Tibial nerve (tissue), 4 donors: Measurements from ENCODE around the gene APP. TPM values are rescaled to one million over a fixed set of nuclear protein-coding genes. Genes with fewer than 3 reads are reported as not detected.

ENCODE experiments used
- DNase-seq, 2 donors: peaks; one replicate each; pipeline ENCODE4 v3.0.0-alpha.2; 2019; ENCODE audit warnings: low spot score in 2 of 2
- H3K27ac ChIP-seq, 4 donors: fragments of 200-600 bp; sonication (generic) in 3 of 4; one replicate each; pipeline ENCODE4 v1.5.1; 2017 to 2019; ENCODE audit warnings: mild to moderate bottlenecking in 1 of 4
- H3K27me3 ChIP-seq, 2 donors: fragments of 200-600 bp; sonication (generic) in 1 of 2; one replicate each; pipeline versions ENCODE4 v1.5.1 to v1.6.0; 2017 to 2019
- H3K36me3 ChIP-seq, 3 donors: fragments of 200-600 bp; sonication (generic); one replicate each; pipeline ENCODE4 v1.5.1; 2018 to 2019
- H3K4me1 ChIP-seq, 4 donors: fragments of 200-600 bp; sonication (generic) in 3 of 4; one replicate each; pipeline ENCODE4 v1.5.1; 2017 to 2019
- H3K4me3 ChIP-seq, 4 donors: fragments of 200-600 bp; sonication (generic) in 3 of 4; one replicate each; pipeline ENCODE4 v1.5.1; 2017 to 2019; ENCODE audit warnings: mild to moderate bottlenecking in 1 of 4, moderate library complexity in 1 of 4
- H3K9me3 ChIP-seq, 4 donors: fragments of 200-600 bp; sonication (generic) in 3 of 4; one replicate each; pipeline ENCODE4 v1.5.1; 2017 to 2019
- CTCF ChIP-seq, 5 experiments: fragments of 200-600 bp in 3 of 5; fragments of 450-650 bp in 2 of 5; sonication (generic) in 3 of 5; IDR thresholded peaks; one replicate each; pipeline ENCODE4 v1.5.1; 2016 to 2019; ENCODE audit warnings: antibody characterized with exemption in 5 of 5, mild to moderate bottlenecking in 3 of 5, moderate library complexity in 2 of 5
- EP300 ChIP-seq, 2 donors: sonication (generic); formaldehyde crosslinking; IDR thresholded peaks; one replicate each; pipeline ENCODE4 v1.6.1; 2017; ENCODE audit warnings: antibody characterized with exemption in 2 of 2, mild to moderate bottlenecking in 1 of 2
- POLR2A ChIP-seq, 2 donors: fragments of 450-650 bp; IDR thresholded peaks; one replicate each; pipeline ENCODE4 v1.6.1; 2017; ENCODE audit warnings: antibody characterized with exemption in 2 of 2, mild to moderate bottlenecking in 2 of 2, moderate library complexity in 2 of 2
- WGBS, 2 donors: methylation state at CpG; one replicate each; pipeline ENCODE4 v1.1.5; 2018; 5-methylcytosine and 5-hydroxymethylcytosine counted together
- total RNA-seq, 4 donors: library from RNA; depleted of rRNA; stranded (reverse); fragments of >200 nt; gene quantifications; one replicate each; pipeline ENCODE4 v1.1.0, GENCODE V29; 2016

The APP gene
- total RNA-seq, 4 donors from 2014 or later = 271 to 327 (median 293) TPM

- no peak for DNase-seq
- Histone ChIP-seq H3K27ac (no peak overlapping the region), H3K27me3 (no peaks in the 10 kb centered on the region), H3K4me3 (no peak overlapping the region), H3K4me1 (peaks cover 0 to 2% (median 0%) of the 10 kb centered on the region in 4 donors), H3K36me3 (peaks cover 0 to 53% (median 0%) of the 10 kb centered on the region in 3 donors), H3K9me3 (no peaks in the 10 kb centered on the region)
- WGBS, 2 donors = 95 to 100% methylated on average over 1 of the region's 1 CpG
- no peak for TF ChIP-seq POLR2A (IDR thresholded peaks at IDR 0.05)
Observed at GRCh38 chr21:26049803-26050202, 120.8 kb downstream of the APP start.

- H3K9me3 ChIP-seq = no peaks in the 10 kb centered on the region
- no peak for TF ChIP-seq POLR2A (IDR thresholded peaks at IDR 0.05)
- TF ChIP-seq EP300 (IDR thresholded peaks at IDR 0.05) = no peak
- H3K4me3 ChIP-seq = no peak overlapping the region
- no peak for DNase-seq
- H3K36me3 ChIP-seq = peaks cover 0 to 57% (median 0%) of the 10 kb centered on the region in 3 donors
- H3K4me1 ChIP-seq = no peaks in the 10 kb centered on the region
- WGBS, 2 donors = 88 to 89% methylated on average over 7 of the region's 7 CpGs
- H3K27me3 ChIP-seq = no peaks in the 10 kb centered on the region
- no peak overlapping the region for H3K27ac ChIP-seq
Observed at GRCh38 chr21:26047279-26047967, 123.1 kb downstream of the APP start.

- TF ChIP-seq CTCF (IDR thresholded peaks at IDR 0.05) (no peak), POLR2A (IDR thresholded peaks at IDR 0.05) (no peak), EP300 (IDR thresholded peaks at IDR 0.05) (no peak)
- Histone ChIP-seq H3K9me3 (no peaks in the 10 kb centered on the region), H3K4me3 (no peak overlapping the region), H3K27ac (no peak overlapping the region), H3K4me1 (peaks cover 0 to 16% (median 0%) of the 10 kb centered on the region in 4 donors), H3K36me3 (peaks cover 0 to 37% (median 0%) of the 10 kb centered on the region in 3 donors), H3K27me3 (no peaks in the 10 kb centered on the region)
- no peak for DNase-seq
- WGBS, 2 donors = 78 to 81% methylated on average over 3 of the region's 3 CpGs
Observed at GRCh38 chr21:26043891-26044290, 126.7 kb downstream of the APP start.

GRCh38 chr21:26042181-26042876, 128.2 kb downstream of the APP start:
- TF ChIP-seq CTCF (IDR thresholded peaks at IDR 0.05) = no peak
- TF ChIP-seq EP300 (IDR thresholded peaks at IDR 0.05) = no peak
- no peak for TF ChIP-seq POLR2A (IDR thresholded peaks at IDR 0.05)
- Histone ChIP-seq H3K36me3 (peaks cover 0 to 25% (median 0%) of the 10 kb centered on the region in 3 donors), H3K27me3 (no peaks in the 10 kb centered on the region), H3K4me3 (no peak overlapping the region), H3K9me3 (no peaks in the 10 kb centered on the region), H3K4me1 (peaks cover 0 to 16% (median 0%) of the 10 kb centered on the region in 4 donors), H3K27ac (no peak overlapping the region)
- 90 to 97% methylated on average over 3 of the region's 3 CpGs for WGBS, 2 donors
- DNase-seq = no peak

GRCh38 chr21:26041431-26042180, 129.0 kb downstream of the APP start:
- H3K4me1 ChIP-seq = peaks cover 0 to 16% (median 0%) of the 10 kb centered on the region in 4 donors
- WGBS, 2 donors = 32 to 39% methylated on average over 3 of the region's 3 CpGs
- no peaks in the 10 kb centered on the region for H3K27me3 ChIP-seq
- peaks cover 0 to 24% (median 0%) of the 10 kb centered on the region in 3 donors for H3K36me3 ChIP-seq
- TF ChIP-seq POLR2A (IDR thresholded peaks at IDR 0.05) (no peak), EP300 (IDR thresholded peaks at IDR 0.05) (no peak), CTCF (IDR thresholded peaks at IDR 0.05) (no peak)
- no peak for DNase-seq
- H3K9me3 ChIP-seq = no peaks in the 10 kb centered on the region
- H3K27ac ChIP-seq = peak overlapping the region in 1 of 4 donors; percentile 20
- H3K4me3 ChIP-seq = no peak overlapping the region
